ENCODE results near the gene CARNS1. TPM values are rescaled to one million over a fixed set of nuclear protein-coding genes. Genes with fewer than 3 reads are reported as not detected.

CARNS1 gene
- total RNA-seq, 1 experiment from 2014 or later: 1.3 TPM

GRCh38 chr11:67391304-67392182, 23.9 kb upstream of the CARNS1 start, which contains the start of gene RAD9A (continued):
- TF ChIP-seq AFF4 (CRISPR knock-in tag; IDR thresholded peaks at IDR 0.05; ENCODE audit: borderline replicate concordance) (0 out of 2 replicates have a peak, but pooled peaks have one; percentile 59), ELF4 (CRISPR knock-in tag; IDR thresholded peaks at IDR 0.05; ENCODE audit: low read depth) (no peak), ATF3 (CRISPR knock-in tag; conservative IDR thresholded peaks at IDR 0.05) (no peak), ZNF138 (CRISPR knock-in tag; conservative IDR thresholded peaks at IDR 0.05) (0 out of 2 replicates have a peak, but pooled peaks have one; percentile 84), PRDM15 (CRISPR knock-in tag; IDR thresholded peaks at IDR 0.05) (peak; percentile 13; the same call in 1 of the 2 replicates), CREM (CRISPR knock-in tag; IDR thresholded peaks at IDR 0.05) (peak; percentile 66; the same call in 1 of the 2 replicates), TCF7 (CRISPR knock-in tag; IDR thresholded peaks at IDR 0.05; ENCODE audit: low read depth) (0 out of 2 replicates have a peak, but pooled peaks have one; percentile 39), ZNF281 (CRISPR knock-in tag; IDR thresholded peaks at IDR 0.05) (peak; percentile 91), E2F4 (CRISPR knock-in tag; IDR thresholded peaks at IDR 0.05; ENCODE audit: borderline replicate concordance, low read depth) (no peak), CTCF (IDR thresholded peaks at IDR 0.05) (no peak), NR3C1 (CRISPR knock-in tag; conservative IDR thresholded peaks at IDR 0.05; ENCODE audit: low read depth) (no peak), EMX1 (CRISPR knock-in tag; IDR thresholded peaks at IDR 0.05) (no peak), AR (CRISPR knock-in tag; IDR thresholded peaks at IDR 0.05) (no peak), IRF1 (CRISPR knock-in tag; IDR thresholded peaks at IDR 0.05) (peak; percentile 88; the same call in 1 of the 2 replicates), ESRRA (CRISPR knock-in tag; IDR thresholded peaks at IDR 0.05; ENCODE audit: borderline replicate concordance) (peak; percentile 94), OVOL2 (CRISPR knock-in tag; IDR thresholded peaks at IDR 0.05; ENCODE audit: borderline replicate concordance) (no peak)

All from WTC11 (cell line).